Stimulated activated CD8-positive, alpha-beta memory T cell treated with anti-CD3 and anti-CD28 coated beads, Interleukin-12 subunit alpha, Interleukin-12 subunit beta, amount 100 ng/mL, for 1 hour (primary cell): Measurements from ENCODE around the gene EVPL.
"Not testable (repeated sequence)": the region's sequence is repeated elsewhere in the genome, so short reads cannot be mapped to it uniquely, and the experiment has no call there.

Experiments used
- DNase-seq: peaks from one replicate; pipeline ENCODE4 v3.0.0-alpha.2; 2020; ENCODE audit warnings: low read depth

EVPL gene

GRCh38 chr17:76048025-76048605 lies 21.0 kb upstream of the EVPL start:
- DNase-seq, result no peak

- no peak for DNase-seq
Observed at GRCh38 chr17:76046064-76046463, 19.0 kb upstream of the EVPL start.

GRCh38 chr17:76044475-76045007 lies 17.4 kb upstream of the EVPL start:
- DNase-seq, result not testable (repeated sequence)

- not testable (repeated sequence) for DNase-seq
Observed at GRCh38 chr17:76042868-76043267, 15.8 kb upstream of the EVPL start.

- DNase-seq, result no peak
Observed at GRCh38 chr17:76040376-76040775, 13.3 kb upstream of the EVPL start.

- no peak for DNase-seq
Observed at GRCh38 chr17:76039121-76039520, 12.0 kb upstream of the EVPL start.

GRCh38 chr17:76038050-76038449 lies 10.9 kb upstream of the EVPL start:
- DNase-seq, result no peak

GRCh38 chr17:76036497-76037261 lies 9.6 kb upstream of the EVPL start:
- DNase-seq, result no peak

- no peak for DNase-seq
Observed at GRCh38 chr17:76034428-76035350, 7.6 kb upstream of the EVPL start.

GRCh38 chr17:76033139-76033538 lies 6.0 kb upstream of the EVPL start:
- DNase-seq, result no peak

- no peak for DNase-seq
Observed at GRCh38 chr17:76032780-76033108, 5.6 kb upstream of the EVPL start.

- no peak for DNase-seq
Observed at GRCh38 chr17:76032073-76032779, 5.1 kb upstream of the EVPL start.

- DNase-seq, result no peak
Observed at GRCh38 chr17:76026714-76027158, 370 bp downstream of the EVPL start.

- no peak for DNase-seq
Observed at GRCh38 chr17:76025294-76025693, 1.8 kb downstream of the EVPL start.

- no peak for DNase-seq
Observed at GRCh38 chr17:76024353-76024752, 2.8 kb downstream of the EVPL start.

GRCh38 chr17:76023900-76024237 lies 3.2 kb downstream of the EVPL start:
- DNase-seq, result no peak

- no peak for DNase-seq
Observed at GRCh38 chr17:76022973-76023899, 3.9 kb downstream of the EVPL start.

- no peak for DNase-seq
Observed at GRCh38 chr17:76022285-76022684, 4.8 kb downstream of the EVPL start.

- no peak for DNase-seq
Observed at GRCh38 chr17:76019833-76020467, 7.2 kb downstream of the EVPL start.

GRCh38 chr17:76018801-76019200 lies 8.3 kb downstream of the EVPL start:
- DNase-seq, result no peak

- DNase-seq, result no peak
Observed at GRCh38 chr17:76018340-76018680, 8.8 kb downstream of the EVPL start.
